ENCODE results near the gene ELF2. TPM values are rescaled to one million over a fixed set of nuclear protein-coding genes. Genes with fewer than 3 reads are reported as not detected.

ELF2 gene
- total and polyA plus RNA-seq, 2 of the 8 experiments (the other 6 are each of a cell fraction or from before 2014, with no cell fraction given): 21.1 to 44.3 TPM

DNA sequence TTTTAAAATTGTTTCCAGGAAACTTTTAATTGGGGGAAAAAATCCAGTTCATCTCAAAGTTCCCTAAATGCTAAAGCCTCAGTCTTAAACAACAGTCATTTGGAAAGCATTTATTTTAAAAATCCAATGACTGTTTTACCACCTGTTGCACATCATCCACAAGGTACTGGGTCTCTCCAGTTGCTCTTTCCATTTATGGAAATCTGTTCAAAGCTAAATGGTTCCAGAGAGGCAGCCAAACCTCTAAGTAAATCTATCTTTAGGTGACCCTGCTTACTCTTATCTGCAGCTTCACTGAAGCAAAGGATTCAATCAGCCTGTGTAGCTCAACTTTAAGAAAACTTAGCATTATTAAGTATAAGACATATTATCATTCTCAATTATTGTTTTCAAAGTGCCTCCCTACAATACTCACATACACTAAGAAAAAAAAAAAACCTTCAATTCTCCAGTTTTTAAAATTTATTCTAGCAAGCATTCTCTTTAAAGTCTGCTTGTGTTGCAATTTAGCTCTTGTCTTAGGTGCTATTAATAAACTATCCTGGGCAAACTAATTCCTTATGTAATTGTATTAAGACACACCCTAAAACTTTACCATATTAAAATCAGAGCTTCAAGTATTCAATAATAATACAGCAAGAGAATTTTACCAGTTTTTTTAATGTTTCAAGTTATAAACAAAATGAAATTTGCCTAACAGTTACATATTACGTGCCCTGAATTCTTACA, 100.8 kb downstream of the ELF2 start:
- H3K14ac ChIP-seq (ENCODE audit: insufficient read length): no peak overlapping the region
- H3K23ac ChIP-seq (ENCODE audit: insufficient read length): no peak overlapping the region
- H2BK12ac ChIP-seq (ENCODE audit: low read depth, low read length): no peak overlapping the region
- H2BK15ac ChIP-seq (ENCODE audit: low read length): no peak overlapping the region
- H2AFZ ChIP-seq (ENCODE audit: low read length): no peak overlapping the region
- H3K18ac ChIP-seq (ENCODE audit: extremely low read depth, low read length): no peak overlapping the region
- no peak overlapping the region for H4K5ac ChIP-seq (ENCODE audit: insufficient read length, low read depth, low read length)
- H2BK5ac ChIP-seq (ENCODE audit: low read depth, low read length): no peak overlapping the region
- H3K27me3 ChIP-seq (replicated peaks in 1 of 4; ENCODE audit: control insufficient read depth in 3 of 4, extremely low read depth in 1 of 4, insufficient read depth in 3 of 4, low read length in 3 of 4): no peaks in the 10 kb centered on the region
- DNase-seq (ENCODE audit: low read depth in 1 of 2, low spot score in 2 of 2): no peak
- ChIA-PET CTCF (ENCODE audit: partially characterized antibody) (interaction anchor here (0.6 to 1.6 kb wide), 4 partner anchors 15 to 255 kb away, joined by 3 to 4 read pairs (median 3); no protein-coding TSS in a partner anchor), POLR2A (ENCODE audit: partially characterized antibody) (interaction anchor here (0.9 to 1.0 kb wide), 2 partner anchors 26 to 110 kb away, joined by 3 read pairs; no protein-coding TSS in a partner anchor)
- no peak for FAIRE-seq
- no peaks in the 10 kb centered on the region for H3K23me2 ChIP-seq (ENCODE audit: low read depth, low read length)
- no peaks in the 10 kb centered on the region for H3K9me3 ChIP-seq (ENCODE audit: insufficient read depth in 2 of 2, low read depth in 1 of 2, low read length in 1 of 2)
- H3K79me2 ChIP-seq (ENCODE audit: control insufficient read depth in 1 of 2, insufficient read depth in 2 of 2, low read length in 2 of 2): peaks cover 0 to 65% of the 10 kb centered on the region in 2 experiments; a peak in 3 of 4 replicates
- H3K4me2 ChIP-seq (ENCODE audit: insufficient read depth in 1 of 2, low read depth in 2 of 2, low read length in 2 of 2): no peak overlapping the region
- H2AK5ac ChIP-seq (ENCODE audit: low read depth, low read length): no peak overlapping the region
- H3K27ac ChIP-seq (ENCODE audit: low read depth, low read length): no peak overlapping the region
- TF ChIP-seq GTF2F1 (IDR thresholded peaks at IDR 0.05; ENCODE audit: borderline replicate concordance, low read depth, low read length) (no peak), EZH2 (IDR thresholded peaks at IDR 0.05; ENCODE audit: low read depth, low read length, severe bottlenecking) (no peak), TEAD4 (IDR thresholded peaks at IDR 0.05; ENCODE audit: low read depth, low read length) (no peak), MAFK (IDR thresholded peaks at IDR 0.05; ENCODE audit: low read depth, low read length) (no peak), RXRA (IDR thresholded peaks at IDR 0.05; ENCODE audit: insufficient read depth, low read depth, low read length) (no peak), TAF7 (optimal IDR thresholded peaks at IDR 0.05; ENCODE audit: borderline replicate concordance, low read depth, low read length) (no peak)
- TF ChIP-seq, protein P1, sequence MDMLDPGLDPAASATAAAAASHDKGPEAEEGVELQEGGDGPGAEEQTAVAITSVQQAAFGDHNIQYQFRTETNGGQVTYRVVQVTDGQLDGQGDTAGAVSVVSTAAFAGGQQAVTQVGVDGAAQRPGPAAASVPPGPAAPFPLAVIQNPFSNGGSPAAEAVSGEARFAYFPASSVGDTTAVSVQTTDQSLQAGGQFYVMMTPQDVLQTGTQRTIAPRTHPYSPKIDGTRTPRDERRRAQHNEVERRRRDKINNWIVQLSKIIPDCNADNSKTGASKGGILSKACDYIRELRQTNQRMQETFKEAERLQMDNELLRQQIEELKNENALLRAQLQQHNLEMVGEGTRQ (IDR thresholded peaks at IDR 0.05; ENCODE audit: low read length): no peak
- peaks cover 0 to 2% of the 10 kb centered on the region in 2 experiments for H4K20me1 ChIP-seq (replicated peaks in 1 of 2; ENCODE audit: control insufficient read depth in 1 of 2, insufficient read depth in 2 of 2, low read length in 2 of 2)
- H3K4ac ChIP-seq (replicated peaks; ENCODE audit: insufficient read length, low read depth, low read length): no peak overlapping the region
- H3K56ac ChIP-seq (replicated peaks; ENCODE audit: insufficient read length, low read depth, low read length): no peak overlapping the region
- no peaks in the 10 kb centered on the region for H3K79me1 ChIP-seq (ENCODE audit: low read depth, low read length)
- no peak overlapping the region for H2BK120ac ChIP-seq (replicated peaks; ENCODE audit: low read depth, low read length)
- peaks cover 0 to 3% (median 0%) of the 10 kb centered on the region in 4 experiments; a peak in 1 of 7 replicates for H3K4me1 ChIP-seq (replicated peaks in 1 of 4; ENCODE audit: control insufficient read depth in 3 of 4, insufficient read depth in 4 of 4, low read length in 3 of 4)
- no peak overlapping the region for H2BK20ac ChIP-seq (ENCODE audit: low read length)
- H4K8ac ChIP-seq (ENCODE audit: extremely low read depth, insufficient read depth, low read length): no peak overlapping the region
- H3K36me3 ChIP-seq (ENCODE audit: control insufficient read depth in 2 of 4, insufficient read depth in 4 of 4, low read length in 3 of 4): peaks cover 0 to 23% (median 7%) of the 10 kb centered on the region in 4 experiments; a peak in 5 of 8 replicates
- WGBS, 2 experiments (ENCODE audit: extremely low coverage in 1 of 2, insufficient coverage in 1 of 2, insufficient read length in 1 of 2, insufficient replicate concordance in 2 of 2, low coverage in 1 of 2, low lambda C conversion rate in 2 of 2, missing lambda C conversion rate in 1 of 2): 100% methylated on average over 1 of the region's 1 CpG; no CpG with 5 or more reads in 1 of the 2 experiments
- H4K91ac ChIP-seq (replicated peaks; ENCODE audit: insufficient read length, low read length): no peak overlapping the region
- no peak overlapping the region for H3K9ac ChIP-seq (replicated peaks in 1 of 4; ENCODE audit: extremely low read depth in 1 of 4, low read depth in 3 of 4, low read length in 3 of 4)
- H3K4me3 ChIP-seq (ENCODE audit: extremely low read depth in 1 of 4, insufficient read depth in 2 of 4, low read depth in 3 of 4, low read length in 4 of 4): no peak overlapping the region
